ENCODE results near the gene NPPC.

The NPPC gene

DNA sequence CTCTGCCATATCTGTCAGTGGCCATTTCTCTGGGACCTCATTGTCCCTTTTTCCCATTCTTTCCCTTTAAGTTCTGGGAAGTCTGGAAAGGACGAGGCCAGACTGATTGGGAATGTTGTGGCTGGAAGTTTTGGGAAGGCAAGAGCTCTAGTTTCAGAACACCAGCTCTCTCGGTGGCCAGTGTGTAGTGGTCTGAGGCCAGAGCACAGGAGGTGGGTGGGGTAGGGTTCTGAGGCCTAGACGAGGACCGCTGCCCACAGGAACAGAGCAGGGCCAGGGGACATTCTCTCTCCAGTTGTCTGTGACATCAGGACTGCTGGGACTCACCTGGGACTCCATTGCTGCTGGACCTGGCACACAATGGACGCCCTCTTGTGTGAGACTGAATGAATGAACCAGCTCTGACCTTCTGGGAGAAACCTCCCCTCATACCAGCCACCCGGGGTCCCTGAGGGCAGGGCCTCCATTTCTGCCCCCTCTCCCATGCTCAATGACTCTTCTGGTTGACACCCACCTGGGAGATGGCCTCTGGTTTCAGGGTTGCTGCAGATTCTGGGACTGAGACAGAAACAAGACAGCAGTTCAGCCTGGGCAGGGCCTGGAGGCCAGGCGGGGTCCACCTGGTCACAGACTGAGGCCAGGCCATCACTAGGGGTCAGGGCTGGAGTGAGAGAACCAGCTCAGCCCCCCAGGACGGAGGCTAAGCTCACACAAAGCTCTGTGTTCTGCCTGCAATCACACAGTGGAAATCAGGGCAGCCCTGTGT, 8.4 kb upstream of the NPPC start:
- DNase-seq: no peak

DNA sequence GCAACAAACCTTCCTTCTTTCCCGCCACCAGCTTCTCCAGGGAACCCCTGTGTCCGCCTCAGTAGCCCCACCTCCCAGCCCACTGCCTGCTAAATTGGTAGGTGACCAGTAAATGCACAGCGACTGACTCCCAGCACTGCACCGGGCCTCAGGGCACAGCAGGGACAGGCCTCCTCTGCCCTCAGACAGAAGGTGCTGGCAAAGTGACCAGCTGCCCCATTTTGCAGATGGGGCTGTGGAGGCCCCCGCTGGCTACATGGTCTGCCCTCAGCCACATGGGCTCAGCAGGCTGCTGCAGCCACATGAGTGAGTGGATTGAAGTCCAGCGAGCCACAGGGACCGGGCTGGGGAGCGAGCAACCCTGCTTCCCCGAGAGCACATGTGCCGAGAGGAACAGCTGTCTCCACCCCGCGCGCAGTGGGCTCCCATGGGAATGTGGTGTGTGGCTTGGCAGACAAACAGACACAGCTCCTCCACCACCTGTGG, 7.8 kb upstream of the NPPC start:
- DNase-seq: no peak

DNA sequence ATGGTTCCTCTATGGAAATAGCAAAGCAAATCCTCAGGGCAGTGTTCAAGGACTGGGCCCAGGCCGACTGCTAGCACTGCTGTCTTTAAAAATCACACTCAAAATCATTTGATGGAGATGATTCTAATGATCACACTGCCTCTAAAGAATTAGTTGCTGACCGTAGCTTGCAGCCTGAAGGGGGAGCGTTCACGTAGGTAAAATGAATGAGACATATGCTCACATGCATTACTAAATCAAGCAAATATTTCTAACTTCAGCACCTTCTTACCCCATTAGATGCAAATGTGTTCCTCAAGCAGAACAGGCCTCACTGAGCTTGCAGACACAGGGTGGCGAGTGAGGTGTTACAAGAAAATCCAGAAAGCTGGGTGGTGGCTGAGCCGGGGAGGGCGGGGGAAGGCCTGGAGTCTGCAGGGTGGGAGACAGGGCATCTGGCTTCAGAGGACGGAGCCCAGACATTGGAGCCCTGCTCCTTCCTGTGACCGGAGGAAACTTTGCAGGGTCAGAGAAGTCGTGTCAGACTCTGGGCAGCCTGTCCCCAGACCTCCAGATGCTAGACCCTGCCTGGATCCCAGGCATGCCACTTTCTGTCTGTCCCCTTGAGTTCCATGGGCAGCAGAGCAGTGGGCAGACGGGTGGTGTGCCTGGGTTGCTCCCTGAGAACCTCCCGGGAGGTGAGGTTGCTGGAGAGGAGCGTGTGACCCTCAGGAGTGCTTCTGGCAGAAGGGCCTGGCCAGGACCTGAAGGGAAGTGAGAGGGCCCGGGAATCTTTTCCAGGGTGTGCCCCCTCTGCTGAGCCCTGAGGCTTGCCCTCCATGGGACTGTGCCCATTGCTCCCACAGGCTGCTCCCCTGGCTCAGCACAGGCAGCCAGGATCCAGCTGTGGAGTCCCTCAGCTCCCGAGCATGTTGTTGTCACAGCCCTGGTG, 7.1 kb upstream of the NPPC start:
- DNase-seq: no peak

DNA sequence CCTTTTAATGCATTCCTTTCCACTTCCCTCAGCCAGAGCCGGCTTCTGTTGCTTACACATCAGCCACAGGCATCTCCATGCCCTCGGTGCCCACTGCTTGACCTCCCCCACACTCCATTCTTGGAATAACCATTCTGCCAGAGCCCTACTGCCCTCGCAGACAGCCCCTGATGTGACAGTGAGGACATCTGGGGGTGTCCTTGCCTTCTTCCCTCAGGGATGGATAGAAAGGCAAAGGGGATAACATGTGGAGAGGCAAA, 6.4 kb upstream of the NPPC start:
- DNase-seq: no peak

DNA sequence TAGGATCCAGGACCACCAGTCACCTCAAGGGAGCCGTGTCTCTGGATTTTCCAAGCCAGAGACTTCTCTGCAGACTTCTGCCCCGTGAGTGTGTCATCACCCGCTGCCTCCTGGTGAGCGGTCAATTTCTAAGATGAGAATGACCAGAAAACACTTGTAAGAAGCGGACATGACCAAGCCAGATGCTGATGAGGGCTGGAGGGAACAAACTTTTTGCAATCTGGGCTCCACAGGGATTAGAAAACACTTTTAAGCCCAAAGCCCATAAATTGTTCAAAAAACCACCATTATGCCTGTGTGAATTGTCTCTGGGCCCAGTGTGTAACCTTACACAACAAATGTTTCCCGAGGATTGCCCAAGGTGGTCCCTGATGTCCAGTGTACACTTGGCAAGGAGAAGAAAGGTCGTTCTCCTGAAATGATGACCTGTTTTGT, 5.3 kb upstream of the NPPC start:
- no peak for DNase-seq

DNA sequence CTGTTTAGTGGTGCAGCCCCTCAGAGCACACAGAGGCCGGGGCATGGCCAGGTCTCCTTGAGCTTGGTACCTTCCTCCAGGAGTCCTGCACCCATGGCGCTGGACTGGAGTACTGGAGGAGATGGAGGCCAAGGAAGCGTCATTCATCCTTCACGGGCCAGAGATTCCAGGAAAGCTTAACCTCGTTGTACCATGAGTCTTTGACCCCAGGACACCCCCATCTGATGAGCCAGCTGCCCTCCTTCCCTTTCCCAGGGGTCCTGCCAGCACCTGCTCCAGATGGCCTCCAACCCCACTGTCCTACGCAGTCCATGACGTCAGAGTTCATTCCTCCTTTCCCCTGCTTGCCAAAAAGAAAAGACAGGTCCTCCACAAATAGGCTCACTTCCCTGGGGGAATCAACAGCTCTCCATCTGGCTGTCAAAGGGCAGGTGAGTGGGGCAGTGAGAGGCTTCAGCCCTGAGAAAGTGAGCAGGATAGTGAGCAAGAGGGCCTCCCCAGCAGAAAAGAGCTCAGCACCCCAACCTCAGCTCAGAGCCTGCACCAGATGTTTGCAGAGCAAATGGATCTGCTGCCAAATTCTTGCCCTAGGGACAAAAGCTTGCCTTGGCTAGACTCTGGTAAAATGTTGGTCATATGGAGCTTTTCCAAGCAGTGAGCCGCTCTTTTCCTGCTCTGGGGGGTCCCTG, 4.5 kb upstream of the NPPC start:
- no peak for DNase-seq

DNA sequence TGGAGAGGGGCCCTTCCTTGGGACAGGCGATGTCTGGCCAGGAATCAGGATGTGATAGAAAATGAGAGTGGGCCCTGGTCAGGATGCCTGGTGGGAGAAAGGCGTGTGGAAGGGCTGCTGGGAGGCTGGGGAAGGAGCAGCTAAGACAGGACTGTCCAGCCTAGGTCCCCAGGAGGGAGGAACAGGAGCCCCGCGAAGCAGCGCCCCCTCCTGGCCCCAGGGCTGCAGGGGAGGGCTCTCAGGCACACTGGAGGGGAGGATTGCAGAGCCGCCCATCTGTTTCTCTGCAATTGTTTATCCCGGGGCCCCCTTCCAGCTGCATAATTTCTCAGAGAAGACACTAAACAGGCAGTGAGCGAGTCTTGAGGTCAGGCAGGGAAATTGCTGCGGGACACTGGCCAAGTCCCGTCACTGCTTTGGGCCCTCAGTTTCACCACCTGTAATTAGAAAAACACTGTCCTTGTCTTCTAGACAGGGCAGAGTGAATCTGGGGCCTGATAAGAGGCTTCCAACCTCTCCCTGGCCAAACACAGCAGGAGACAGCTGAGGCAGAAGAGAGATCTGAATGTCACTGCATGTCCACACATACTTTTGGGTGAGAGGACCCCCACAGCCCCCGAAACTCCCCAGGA, 3.9 kb upstream of the NPPC start:
- DNase-seq: no peak

DNA sequence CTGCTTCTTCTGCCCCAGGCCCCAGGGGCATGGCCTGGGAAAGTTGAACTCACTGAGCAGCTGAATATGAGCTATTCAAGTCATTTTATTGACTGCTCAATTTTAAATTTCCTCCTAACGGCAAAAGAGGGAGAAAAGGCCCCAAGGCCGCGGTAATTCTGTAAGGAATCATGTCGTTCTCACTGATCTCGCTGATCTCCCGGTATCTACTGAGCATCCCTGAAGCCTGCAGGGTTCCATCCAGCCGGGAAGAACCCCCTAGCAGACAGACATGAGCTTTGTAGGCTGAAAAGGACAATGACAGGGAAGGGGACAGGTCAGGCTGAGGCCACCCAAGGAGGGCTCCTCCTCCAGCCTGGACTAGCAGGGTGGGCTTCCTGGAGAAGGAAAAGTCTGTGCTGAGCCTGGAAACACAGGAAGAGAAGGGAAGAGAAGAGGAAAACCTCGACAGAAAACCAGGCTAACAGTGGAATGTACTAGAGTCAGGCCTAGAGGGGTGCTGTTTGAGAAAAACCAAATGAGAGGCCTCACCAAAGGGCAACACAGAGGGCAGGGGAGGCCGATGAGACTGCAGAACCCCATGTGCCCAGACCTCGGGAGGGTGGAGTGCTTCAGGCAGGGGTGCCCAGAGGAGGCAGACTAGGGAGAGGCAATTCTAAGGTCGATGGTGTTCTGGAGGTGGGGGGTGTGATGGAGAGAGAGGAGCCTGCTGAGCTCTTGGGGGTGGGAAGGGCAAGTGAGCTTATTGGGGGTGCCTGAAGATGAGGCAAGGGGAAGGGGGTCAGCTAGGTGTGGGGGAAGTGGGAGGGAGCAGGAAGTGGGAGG, 2.9 kb upstream of the NPPC start:
- no peak for DNase-seq

DNA sequence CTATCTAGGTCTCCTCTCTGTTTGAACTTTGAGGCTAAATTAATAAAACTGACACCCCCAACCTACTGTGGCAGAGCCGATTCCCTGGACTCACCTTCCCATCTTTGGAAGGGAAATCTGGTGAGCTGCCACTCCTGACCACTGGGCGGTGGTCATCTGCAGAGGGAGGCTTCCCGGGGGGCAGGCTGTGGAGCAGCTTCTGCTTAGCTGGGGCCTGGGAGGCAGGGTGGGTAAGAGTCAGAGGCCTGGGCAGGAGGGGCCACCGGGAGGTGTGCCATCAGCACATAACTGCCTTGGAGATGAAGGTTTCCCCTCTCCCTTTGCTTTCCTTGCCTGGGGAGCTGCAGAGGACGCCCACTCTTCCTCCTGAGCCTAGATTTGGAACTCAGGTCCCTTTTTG, 2.3 kb upstream of the NPPC start:
- no peak for DNase-seq

DNA sequence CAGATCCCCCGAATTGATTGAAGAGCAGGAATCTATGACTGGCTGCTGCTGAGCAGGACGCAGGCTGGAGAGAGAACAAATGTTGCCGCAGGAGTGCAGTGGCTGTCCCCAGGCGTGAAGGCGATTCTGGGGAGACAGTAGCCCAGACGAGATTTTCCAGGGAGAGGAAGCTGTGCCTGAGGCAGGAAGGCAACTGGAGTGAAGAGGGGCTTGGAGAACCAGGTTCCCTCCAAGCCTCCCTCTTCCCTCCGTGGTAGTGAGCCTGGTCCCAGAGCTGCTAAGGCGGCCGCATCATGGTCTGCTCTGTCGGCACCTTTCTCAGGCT, 1.3 kb upstream of the NPPC start:
- DNase-seq: no peak

DNA sequence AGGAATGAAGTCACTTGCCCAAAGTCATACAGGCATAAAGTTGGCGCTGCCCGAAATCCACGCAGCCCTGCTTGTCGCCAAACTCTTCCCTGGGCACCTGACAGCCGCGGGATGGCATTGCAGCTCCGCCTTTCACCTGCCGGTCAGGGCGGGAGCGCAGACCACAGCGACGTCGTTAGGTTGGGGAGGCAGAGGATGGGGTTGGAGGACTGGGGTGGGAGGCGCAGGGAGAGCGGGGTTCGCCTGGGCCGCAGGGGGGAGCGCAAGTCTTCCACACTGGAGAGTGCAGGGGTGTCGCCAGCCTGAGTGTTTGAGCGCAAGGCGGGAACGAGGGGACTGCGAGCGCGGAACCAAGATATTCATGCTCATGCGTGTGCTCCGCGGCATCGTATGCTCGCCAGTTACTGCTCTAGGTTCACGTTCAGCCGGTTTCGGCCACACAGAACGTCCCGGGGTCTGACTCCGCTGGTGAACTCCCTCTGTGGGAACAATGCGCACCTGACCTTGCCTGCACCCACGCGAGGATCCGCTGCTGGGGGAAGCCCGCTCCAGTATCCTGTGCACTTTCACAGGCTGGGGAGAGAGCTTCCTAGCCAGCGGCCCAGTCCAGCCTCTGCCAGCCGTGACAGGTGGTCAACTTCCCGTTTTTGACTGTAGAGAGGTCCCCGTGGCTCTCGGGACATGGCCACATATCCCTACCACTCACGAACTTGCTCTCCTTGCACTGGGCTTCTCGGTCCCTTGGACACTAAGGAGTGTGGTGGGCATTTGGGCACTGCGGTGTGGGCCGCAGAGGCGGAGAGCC, 767 bp upstream of the NPPC start:
- DNase-seq: peak; percentile 51

DNA sequence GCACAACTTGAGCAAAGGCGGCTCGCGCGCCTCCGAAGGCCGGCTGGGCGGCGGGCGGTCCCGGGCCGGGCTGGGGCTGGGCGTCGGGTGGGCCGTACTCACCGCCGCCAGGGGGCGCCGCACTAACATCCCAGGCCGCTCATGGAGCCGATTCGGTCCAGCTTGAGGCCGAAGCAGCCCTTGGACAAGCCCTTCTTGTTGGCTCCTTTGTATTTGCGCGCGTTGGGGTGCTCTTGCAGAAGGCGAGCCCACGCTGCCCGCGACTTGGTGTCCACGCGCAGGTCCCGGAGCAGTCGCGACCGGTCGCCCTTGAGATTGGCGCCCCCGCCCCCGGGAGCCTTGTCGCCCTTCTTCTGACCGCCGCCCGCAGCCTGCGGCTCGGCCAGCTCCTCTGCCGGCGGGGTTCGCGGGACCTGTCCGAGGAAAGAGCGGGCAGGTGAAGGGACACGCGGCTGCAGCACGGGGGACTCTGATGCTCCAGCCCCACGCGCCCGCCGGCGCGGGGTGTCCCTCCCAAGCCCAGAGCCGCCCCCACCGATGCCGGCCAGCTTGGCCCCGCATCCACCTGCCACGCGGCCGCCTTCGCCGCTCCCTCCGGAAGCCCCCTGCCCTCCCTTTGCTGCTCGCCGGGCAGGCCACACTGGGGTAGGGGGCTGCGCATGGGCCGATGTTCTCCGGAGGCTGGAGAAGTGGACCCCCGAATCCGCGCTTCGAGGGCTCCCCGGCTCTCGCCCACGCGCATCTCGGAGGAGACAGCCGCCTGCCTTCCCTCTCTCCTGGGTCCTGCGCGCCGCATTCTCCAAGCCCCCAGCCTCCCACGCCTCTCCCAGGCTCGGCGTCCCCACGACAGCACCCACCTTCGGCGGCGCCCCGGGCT, 655 bp downstream of the NPPC start:
- peak; percentile 37 for DNase-seq

DNA sequence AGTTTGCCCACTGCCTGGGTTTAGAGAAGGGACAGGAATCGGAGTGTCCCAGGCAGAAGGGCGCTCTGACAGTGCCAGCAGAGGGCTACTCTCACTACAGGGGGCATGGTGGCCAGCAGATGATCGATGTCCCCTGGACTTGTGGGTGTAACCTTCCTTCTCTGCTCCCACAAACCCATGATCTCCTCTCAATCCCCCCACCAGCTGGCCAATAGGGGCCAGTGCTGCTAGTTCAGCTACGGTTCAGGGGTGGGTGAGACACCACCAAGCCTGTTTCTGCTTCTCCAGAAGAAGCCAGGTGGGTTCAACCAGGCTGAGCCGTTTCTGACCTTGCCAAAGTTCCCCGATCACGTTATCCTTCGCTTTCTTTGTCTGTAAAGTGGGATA, 1.3 kb downstream of the NPPC start:
- DNase-seq: no peak

DNA sequence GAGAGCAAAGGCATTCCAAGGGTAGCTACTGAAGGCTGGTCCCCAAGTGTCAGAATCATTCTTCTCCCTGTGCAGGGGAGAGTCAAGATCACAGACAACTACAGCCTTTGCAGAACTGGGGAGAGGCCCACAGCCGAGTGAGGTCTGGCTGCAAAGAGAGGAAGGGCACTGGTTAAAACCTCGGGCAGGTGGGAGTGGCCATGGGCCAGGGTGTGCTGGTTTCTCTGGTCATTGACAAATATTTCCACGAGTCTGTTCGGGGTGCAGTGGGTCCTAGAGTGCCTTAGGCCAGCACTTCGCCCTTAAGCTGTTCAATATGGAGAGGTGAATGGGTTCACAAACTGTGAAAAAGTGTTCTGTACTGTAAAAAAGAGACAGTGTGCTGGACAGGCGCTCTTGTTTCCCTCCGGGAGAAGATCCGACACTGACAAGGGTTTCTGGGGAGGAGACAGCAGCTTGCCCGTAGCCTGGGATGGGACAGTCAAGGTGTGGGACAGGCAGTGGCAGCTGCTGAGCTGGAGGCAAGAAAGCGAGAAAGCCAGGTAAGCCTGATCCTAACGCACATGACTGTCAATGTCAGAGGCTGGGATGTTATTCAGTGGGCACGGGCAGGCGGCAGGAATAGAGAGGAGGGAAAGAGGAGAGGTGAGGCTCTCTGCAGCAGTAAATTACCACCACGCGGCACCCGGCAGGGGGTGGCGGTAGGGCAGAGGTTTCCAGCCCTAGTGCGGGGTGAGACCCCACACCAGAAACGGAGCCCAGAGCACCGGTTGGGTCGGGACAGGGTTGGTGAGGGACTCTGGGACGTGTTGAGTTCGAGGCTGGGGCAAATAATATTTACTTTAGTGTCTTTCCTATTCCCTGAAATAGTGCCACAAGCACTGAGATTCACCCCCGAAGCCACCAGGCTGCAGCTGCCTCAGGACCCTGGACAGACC, 2.0 kb downstream of the NPPC start:
- no peak for DNase-seq

DNA sequence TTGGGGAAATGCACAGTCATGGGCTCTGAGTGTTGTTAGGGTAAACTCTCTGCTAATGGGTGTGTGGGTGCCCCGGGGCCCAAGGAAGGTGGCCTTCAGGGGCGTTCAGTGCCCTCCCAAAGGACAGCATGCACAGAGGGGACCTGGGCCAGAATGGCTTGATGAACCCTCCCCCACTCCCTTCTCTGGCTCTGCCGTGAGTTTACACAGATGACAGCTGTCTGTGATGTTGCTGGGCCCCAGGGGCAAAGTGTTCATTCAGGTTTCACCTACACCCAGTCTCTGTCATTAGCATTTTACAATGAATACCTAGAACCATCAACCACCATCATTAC, 3.2 kb downstream of the NPPC start:
- no peak for DNase-seq

DNA sequence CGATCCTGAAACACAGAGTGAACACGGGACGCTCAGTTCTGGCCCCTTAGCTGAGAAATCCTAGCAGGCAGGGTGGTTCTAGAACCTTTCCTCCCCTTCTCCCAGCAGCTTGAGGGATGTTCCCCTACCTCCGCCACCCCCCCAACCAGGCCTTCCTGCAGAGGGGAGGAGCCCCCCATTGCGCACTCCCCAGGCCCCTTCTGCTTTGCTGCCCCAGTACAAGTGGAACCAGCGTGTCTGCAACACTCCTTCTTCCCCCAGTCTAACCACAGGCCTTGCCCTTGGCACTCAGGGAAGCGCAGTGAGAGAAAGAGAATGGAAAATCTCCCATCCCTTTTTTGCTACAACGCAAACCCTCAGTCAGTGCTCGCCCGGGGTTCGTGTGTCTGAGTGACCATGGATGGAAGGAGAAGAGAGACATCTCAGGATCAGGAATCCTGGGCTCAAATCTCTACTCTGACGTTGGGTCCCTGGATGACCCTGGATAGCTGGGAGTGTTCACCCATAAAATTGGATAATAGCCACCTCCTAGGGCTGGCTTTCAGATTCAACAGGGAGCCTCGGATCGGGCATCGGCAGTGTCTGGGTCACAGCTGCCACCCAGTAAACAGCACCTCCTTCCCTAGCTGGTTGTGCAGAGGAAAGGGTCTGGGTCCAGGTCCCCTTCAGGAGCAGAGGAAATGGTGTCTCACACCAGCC, 3.7 kb downstream of the NPPC start:
- DNase-seq: no peak

DNA sequence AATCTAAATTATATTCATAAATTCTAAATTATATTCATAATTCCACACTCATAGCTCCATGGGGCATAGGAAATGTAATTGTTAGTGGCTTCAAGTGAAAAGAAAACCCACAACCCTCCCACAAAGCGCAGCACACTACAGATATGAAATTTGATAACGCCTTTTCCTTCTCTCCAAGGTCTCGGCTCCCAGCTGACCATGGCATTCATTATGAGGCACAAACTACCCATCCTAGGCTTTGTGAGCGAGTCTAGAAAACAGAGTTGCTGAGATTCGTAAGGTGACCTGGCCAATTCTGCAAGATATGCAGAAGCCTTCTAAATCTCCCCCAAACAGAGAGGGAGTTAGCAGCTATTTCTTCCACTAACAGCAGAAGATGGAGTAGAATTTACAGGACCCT, 5.4 kb downstream of the NPPC start:
- no peak for DNase-seq

DNA sequence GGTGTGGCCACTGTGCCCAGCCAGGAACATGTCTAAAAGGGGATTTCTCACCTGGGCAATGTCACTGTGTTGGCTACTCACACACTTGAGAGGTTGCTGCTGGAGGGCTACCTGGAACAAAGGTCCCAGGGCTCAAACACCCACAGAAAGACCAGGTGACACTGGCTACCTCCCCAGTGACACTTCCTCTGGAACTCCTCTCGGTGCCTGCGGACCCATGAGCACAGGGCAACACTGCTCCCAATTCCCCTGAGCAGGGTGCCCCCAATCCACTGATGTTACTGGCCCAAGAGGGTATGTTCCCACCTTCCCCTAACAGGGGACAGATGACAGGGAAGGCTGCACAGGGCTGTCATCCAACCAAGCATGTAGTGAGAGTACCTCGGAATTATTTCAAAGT, 5.8 kb downstream of the NPPC start:
- no peak for DNase-seq

Measured in MV-4-11 (cell line).